Vagina (tissue), 2 donors: ENCODE data around the gene JAKMIP3.

Experiments used
- CTCF ChIP-seq, 3 experiments: fragments of 450-650 bp in 2 of 3; fragments of 200-600 bp in 1 of 3; sonication (generic) in 1 of 3; IDR thresholded peaks; one replicate each; pipeline ENCODE4 v1.5.1; 2017 to 2019; ENCODE audit warnings: antibody characterized with exemption in 3 of 3, mild to moderate bottlenecking in 2 of 3, moderate library complexity in 2 of 3
- POLR2A ChIP-seq, 2 donors: fragments of 450-650 bp; IDR thresholded peaks; one replicate each; pipeline ENCODE4 v1.6.1; 2017; ENCODE audit warnings: antibody characterized with exemption in 2 of 2, mild to moderate bottlenecking in 2 of 2, moderate library complexity in 2 of 2

- TF ChIP-seq POLR2A (IDR thresholded peaks at IDR 0.05) (no peak), CTCF (IDR thresholded peaks at IDR 0.05) (no peak)
These were observed 1.1 kb downstream of the JAKMIP3 start for GRCh38 chr10:132066812-132067211.
